HG03045 (cell line): ENCODE data around the gene CACNA1D.
"Not testable (repeated sequence)": the region's sequence is repeated elsewhere in the genome, so short reads cannot be mapped to it uniquely, and the experiment has no call there.

Source experiments
- ATAC-seq: cut with Tn5 transposase; IDR thresholded peaks from one replicate; pipeline ENCODE4 v1.9.1; 2021; ENCODE audit warnings: mild to moderate bottlenecking, moderate library complexity; ENCODE audit not compliant: unreplicated experiment

The CACNA1D gene

GRCh38 chr3:53646723-53647122 is 152.3 kb downstream of the CACNA1D start:
- no peak for ATAC-seq

DNA sequence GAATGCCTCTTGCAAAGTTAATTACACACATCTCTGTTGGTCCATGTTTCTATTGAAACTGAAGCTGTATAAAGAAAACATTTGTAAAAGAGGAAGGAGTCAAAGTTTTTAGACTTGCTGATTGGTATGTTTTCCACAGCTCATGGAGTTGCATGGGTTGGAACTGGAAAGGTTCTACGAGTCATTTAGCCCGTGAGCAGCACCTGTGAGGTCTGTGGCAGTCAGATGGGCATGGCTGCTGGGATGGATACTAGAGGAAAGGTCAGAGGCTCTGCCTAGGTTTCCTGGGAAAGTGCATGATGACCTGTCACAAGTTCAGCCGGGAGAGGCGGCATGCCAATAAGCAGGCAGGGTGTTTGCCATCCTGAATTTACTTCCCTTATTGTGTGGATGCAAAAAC is 155.4 kb downstream of the CACNA1D start:
- ATAC-seq: no peak

DNA sequence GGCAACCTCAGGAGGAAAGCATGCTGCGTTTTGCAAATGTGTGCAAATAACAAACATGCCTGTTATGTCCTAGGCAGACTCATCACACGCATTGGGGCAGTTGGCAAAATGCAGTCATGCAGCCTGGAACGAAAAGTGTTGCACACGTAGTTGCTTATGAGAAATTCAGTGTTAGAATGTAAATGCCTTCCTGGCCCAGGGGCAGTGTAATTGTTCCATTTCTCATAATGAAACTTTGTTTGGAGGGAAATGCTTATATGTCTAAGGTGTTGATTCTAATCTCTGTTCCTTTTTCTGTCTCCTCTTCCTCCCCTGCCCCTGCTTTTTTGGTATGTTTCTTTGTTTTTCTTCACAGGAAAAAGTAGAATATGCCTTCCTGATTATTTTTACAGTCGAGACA is 156.0 kb downstream of the CACNA1D start:
- peak; percentile 56 for ATAC-seq

GRCh38 chr3:53650928-53651661 is 156.7 kb downstream of the CACNA1D start:
- ATAC-seq: no peak

DNA sequence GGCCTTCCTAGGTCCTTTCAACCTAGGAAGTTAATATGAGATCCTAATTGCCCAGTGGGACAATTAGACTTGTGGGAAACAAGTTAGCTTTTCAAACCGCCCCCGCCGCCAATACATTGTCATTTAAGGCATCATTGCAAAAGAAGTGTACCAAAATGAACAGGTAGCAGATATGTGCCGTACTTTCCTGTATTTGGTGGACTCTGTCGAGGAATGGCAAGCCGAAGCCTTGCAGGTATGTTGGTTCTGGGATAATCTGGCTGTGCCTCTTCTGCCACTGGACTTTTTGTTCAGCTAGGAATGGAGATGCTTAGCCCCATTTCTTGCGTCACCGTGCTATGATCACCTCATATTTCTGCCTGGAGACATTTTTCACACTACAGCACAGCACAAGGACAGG is 157.5 kb downstream of the CACNA1D start:
- no peak for ATAC-seq

DNA sequence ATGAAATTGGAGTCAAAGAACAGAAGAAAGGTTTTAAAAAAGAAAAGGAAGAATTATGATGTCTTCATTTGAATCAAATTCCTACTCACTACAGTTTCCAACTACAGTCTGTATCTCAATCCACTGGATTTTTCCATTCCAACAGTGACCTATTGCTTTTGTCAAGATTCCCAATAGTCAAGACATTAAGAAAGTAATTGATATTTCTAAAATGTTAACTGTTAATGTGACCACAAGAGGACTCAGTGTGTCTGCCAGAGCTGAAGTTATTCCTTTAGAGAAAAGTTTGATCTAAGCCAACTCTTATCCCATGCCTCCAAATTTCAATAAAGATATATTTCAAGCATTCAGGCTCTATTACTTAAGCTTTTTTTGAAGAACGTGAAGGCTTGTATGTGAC is 163.2 kb downstream of the CACNA1D start:
- no peak for ATAC-seq

DNA sequence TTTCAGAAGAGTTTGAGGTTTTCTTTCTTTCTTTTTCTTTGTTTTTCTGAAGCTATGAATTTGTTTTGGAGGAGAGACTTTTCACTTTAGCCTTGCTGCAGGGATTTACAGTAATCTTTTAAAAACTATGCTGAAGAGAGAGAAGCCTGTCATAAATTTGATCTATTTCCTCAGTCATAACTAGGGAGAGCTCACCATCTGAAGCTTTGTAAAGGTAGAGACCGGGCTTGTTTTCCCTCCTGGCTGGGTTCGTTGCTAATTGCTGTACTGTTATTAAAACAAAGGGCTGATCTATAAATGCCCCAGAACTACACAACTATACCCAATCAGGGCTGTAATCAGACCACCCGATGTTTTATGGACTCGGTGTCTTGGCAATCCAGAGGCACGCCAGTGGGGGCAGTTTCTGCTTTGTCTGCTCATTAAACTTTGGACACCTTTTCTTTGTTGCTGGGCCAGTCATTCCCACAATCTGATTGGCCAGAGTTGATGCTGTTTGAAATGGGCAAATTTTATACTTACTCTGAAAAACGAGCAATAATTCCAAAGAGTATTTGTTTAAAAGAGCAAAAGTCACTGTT is 164.3 kb downstream of the CACNA1D start:
- ATAC-seq: no peak

GRCh38 chr3:53659996-53660395 is 165.6 kb downstream of the CACNA1D start:
- no peak for ATAC-seq

DNA sequence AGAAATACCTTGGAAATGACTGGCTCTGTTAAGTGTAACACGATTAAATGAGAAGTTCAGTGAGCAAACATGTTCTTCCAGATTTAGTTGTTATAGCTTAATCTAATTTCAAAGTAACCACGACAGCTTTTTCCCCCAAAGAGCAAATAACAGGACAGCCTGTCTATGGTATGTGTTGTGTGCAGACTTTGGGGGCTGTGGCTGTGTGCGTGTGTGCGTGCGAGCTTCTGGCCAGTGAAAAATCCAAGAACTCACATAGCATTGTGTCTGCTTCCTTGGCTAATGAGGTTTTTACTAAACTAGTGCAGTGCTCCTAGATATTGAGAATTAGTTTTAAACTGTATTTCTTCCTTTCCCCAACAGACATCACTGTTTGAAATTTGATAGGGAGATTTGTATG is 167.1 kb downstream of the CACNA1D start:
- no peak for ATAC-seq

- ATAC-seq: not testable (repeated sequence)
Measured at GRCh38 chr3:53664812-53665211, 170.4 kb downstream of the CACNA1D start.

GRCh38 chr3:53665608-53666425 is 171.4 kb downstream of the CACNA1D start:
- no peak for ATAC-seq

- no peak for ATAC-seq
Measured at GRCh38 chr3:53668872-53669271, 174.5 kb downstream of the CACNA1D start.

DNA sequence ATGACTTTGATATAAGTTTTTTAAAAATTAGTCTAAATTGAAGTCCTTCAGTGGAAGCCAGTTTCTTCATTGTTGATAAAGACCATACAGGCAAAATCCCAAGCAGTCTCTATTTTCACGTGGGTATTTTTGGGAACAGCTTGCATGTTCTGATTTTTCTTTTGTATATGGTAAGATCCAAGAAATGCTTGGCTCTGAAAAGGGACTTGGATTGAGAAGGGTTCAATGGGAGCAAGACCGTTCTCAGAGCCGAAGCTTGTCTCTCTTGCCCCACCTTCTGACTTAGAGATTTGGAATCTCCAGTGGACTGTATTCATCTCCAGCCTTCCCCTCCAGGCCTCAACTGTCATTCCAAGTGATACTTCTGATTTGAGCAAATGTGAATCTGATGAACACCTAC is 176.3 kb downstream of the CACNA1D start:
- ATAC-seq: no peak

GRCh38 chr3:53671192-53671960 is 177.0 kb downstream of the CACNA1D start:
- ATAC-seq: no peak

- no peak for ATAC-seq
Measured at GRCh38 chr3:53671961-53672299, 177.5 kb downstream of the CACNA1D start.

GRCh38 chr3:53672981-53673380 is 178.6 kb downstream of the CACNA1D start:
- no peak for ATAC-seq

DNA sequence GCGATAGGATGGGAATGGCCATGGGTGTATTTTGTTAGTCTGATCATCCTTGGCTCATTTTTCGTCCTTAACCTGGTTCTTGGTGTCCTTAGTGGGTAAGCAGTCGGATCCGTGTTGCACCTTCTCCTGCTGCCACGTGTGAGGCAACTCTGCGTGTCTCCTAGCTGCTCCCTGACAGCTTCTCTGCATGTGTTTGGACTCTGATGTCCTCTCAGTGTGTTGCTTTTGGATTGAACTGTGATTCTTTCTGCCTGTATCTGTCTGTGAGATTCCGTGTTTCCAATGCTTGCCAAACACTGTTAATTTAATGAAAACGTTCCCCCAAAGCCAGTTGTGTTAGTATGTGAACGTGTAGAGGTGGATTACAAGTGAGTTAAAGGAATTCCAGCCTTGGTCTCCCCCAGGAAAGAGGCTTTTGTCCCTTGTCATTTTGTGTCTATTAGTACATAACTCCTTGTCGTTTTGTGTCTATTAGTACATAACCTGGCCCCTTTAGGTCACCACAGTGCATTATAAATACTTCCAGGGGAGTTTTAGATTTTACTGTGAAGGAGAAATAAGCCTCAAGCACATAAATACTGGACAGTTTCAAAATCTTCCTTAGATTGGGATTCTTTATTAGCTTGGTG is 179.4 kb downstream of the CACNA1D start:
- no peak for ATAC-seq

DNA sequence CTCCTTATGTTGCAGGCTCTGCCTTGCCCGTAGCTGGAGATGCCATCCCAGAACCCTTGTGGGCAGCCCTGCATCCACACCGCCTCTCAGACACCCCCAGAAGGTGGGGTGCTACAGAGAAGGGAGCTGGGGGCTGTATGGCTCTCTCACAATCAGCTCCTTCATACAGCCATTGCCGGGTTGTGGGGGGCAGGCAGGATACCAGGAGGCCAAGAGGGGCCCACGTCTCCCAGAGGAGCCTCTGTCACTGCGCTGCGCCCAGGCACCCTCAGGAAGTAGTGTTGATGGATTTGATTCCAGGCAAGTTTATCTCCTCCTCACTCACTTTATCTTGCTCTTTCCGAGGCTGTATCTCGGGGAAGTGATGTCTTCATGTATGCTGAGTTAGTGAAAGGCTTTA is 180.2 kb downstream of the CACNA1D start:
- ATAC-seq: no peak

- ATAC-seq: no peak
Measured at GRCh38 chr3:53675022-53675697, 180.7 kb downstream of the CACNA1D start.

GRCh38 chr3:53675942-53676341 is 181.5 kb downstream of the CACNA1D start:
- ATAC-seq: no peak
